NCI-H510A treated with DMSO at 0.1 percent for 48 hours (cell line): ENCODE results near the gene WNT2B.

Source experiments
- DNase-seq: peaks from one replicate; lab custom pipeline; 2025; lab: John Stamatoyannopoulos, UW

WNT2B gene

GRCh38 chr1:112527266-112528010, 18.7 kb downstream of the WNT2B start:
- DNase-seq: no peak

GRCh38 chr1:112528076-112528475, 19.3 kb downstream of the WNT2B start:
- no peak for DNase-seq

- no peak for DNase-seq
These were observed 20.5 kb downstream of the WNT2B start for GRCh38 chr1:112529301-112529700.

- DNase-seq: no peak
These were observed 22.1 kb downstream of the WNT2B start for GRCh38 chr1:112530832-112531231.

GRCh38 chr1:112532064-112532463, 23.3 kb downstream of the WNT2B start:
- no peak for DNase-seq

GRCh38 chr1:112533029-112533428, 24.3 kb downstream of the WNT2B start:
- no peak for DNase-seq

- DNase-seq: no peak
These were observed 27.8 kb downstream of the WNT2B start for GRCh38 chr1:112536561-112536960.

- DNase-seq: no peak
These were observed 28.7 kb downstream of the WNT2B start for GRCh38 chr1:112537456-112537855.

- DNase-seq: no peak
These were observed 30.1 kb downstream of the WNT2B start for GRCh38 chr1:112538883-112539282.

- no peak for DNase-seq
These were observed 31.5 kb downstream of the WNT2B start for GRCh38 chr1:112540226-112540794.

GRCh38 chr1:112541299-112541698, 32.5 kb downstream of the WNT2B start:
- DNase-seq: no peak

GRCh38 chr1:112542206-112542973, 33.6 kb downstream of the WNT2B start:
- DNase-seq: no peak

- no peak for DNase-seq
These were observed 35.4 kb downstream of the WNT2B start for GRCh38 chr1:112544011-112544688.

GRCh38 chr1:112544751-112545150, 36.0 kb downstream of the WNT2B start:
- no peak for DNase-seq

GRCh38 chr1:112546076-112546475, 37.3 kb downstream of the WNT2B start:
- no peak for DNase-seq

- no peak for DNase-seq
These were observed 39.8 kb downstream of the WNT2B start for GRCh38 chr1:112548547-112548946.

GRCh38 chr1:112549590-112549989, 40.8 kb downstream of the WNT2B start:
- DNase-seq: peak; percentile 11

- DNase-seq: no peak
These were observed 45.6 kb downstream of the WNT2B start for GRCh38 chr1:112554411-112554810.

GRCh38 chr1:112557385-112557784, 48.6 kb downstream of the WNT2B start:
- DNase-seq: peak; percentile 36

- no peak for DNase-seq
These were observed 49.9 kb downstream of the WNT2B start for GRCh38 chr1:112558634-112559033.

GRCh38 chr1:112563341-112563740, 54.6 kb downstream of the WNT2B start:
- DNase-seq: no peak

GRCh38 chr1:112564081-112564480, 55.3 kb downstream of the WNT2B start:
- no peak for DNase-seq

GRCh38 chr1:112565800-112566199, 57.0 kb downstream of the WNT2B start:
- no peak for DNase-seq
